Gastrocnemius medialis (tissue), 4 donors: ENCODE data around the gene TKTL1. TPM values are rescaled to one million over a fixed set of nuclear protein-coding genes. Genes with fewer than 3 reads are reported as not detected.

Experiments
- ATAC-seq, 2 donors: fragments of 150-250 bp; one replicate each; pipeline ENCODE4 v1.9.1; 2016
- DNase-seq, 2 donors: peaks; one replicate each; pipeline ENCODE4 v3.0.0-alpha.2; 2019
- H3K27ac ChIP-seq, 4 donors: fragments of 200-600 bp; sonication (generic); 1 replicate in 1 of 4; 2 replicates in 3 of 4; pipeline ENCODE4 v1.5.1; 2016 to 2018; ENCODE audit warnings: mild to moderate bottlenecking in 2 of 4, moderate library complexity in 1 of 4
- H3K27me3 ChIP-seq, 3 donors: fragments of 200-600 bp; sonication (generic) in 2 of 3; 1 replicate in 1 of 3; 2 replicates in 2 of 3; pipeline versions ENCODE4 v1.5.1 to v1.6.0; 2016 to 2019; ENCODE audit warnings: mild to moderate bottlenecking in 1 of 3, moderate library complexity in 1 of 3
- H3K36me3 ChIP-seq, 2 donors: fragments of 200-600 bp; sonication (generic) in 1 of 2; one replicate each; pipeline ENCODE4 v1.5.1; 2017 to 2018
- H3K4me1 ChIP-seq, 2 donors: fragments of 200-600 bp; sonication (generic) in 1 of 2; one replicate each; pipeline ENCODE4 v1.5.1; 2016 to 2017; ENCODE audit warnings: mild to moderate bottlenecking in 2 of 2
- H3K4me3 ChIP-seq, 4 donors: fragments of 200-600 bp; sonication (generic) in 3 of 4; 1 replicate in 1 of 4; 2 replicates in 3 of 4; pipeline ENCODE4 v1.5.1; 2016 to 2019; ENCODE audit warnings: mild to moderate bottlenecking in 2 of 4
- H3K9me3 ChIP-seq, 3 donors: fragments of 200-600 bp; sonication (generic) in 2 of 3; 1 replicate in 1 of 3; 2 replicates in 2 of 3; pipeline ENCODE4 v1.5.1; 2016 to 2019
- POLR2A ChIP-seq, 2 donors: fragments of 450-650 bp; IDR thresholded peaks; one replicate each; pipeline ENCODE4 v1.6.1; 2017; ENCODE audit warnings: antibody characterized with exemption in 2 of 2, mild to moderate bottlenecking in 2 of 2, moderate library complexity in 2 of 2
- in situ Hi-C, 4 donors: fragments of 200-750 bp; cut with MboI; loops; one replicate each; pipeline versions ENCODE4 v1.15.0 to v1.8.0; 2017; ENCODE audit warnings: low sequenced_read_pairs in 4 of 4
- intact Hi-C: fragments of 100-400 bp; cut with DNase I; formaldehyde crosslinking; loops from one replicate; pipeline ENCODE4 v1.15.1; 2023; ENCODE audit warnings: low total_unique reads
- total RNA-seq, 4 donors: library from RNA; depleted of rRNA; stranded (reverse); fragments of >200 nt; gene quantifications; one replicate each; pipeline versions ENCODE4 v1.1.0 to v1.2.3, GENCODE V29; 2016
- TF ChIP-seq, protein P1 (sequence below), 5 experiments: fragments of 450-650 bp in 3 of 5; fragments of 200-600 bp in 2 of 5; sonication (generic) in 2 of 5; IDR thresholded peaks in 4 of 5; conservative IDR thresholded peaks in 1 of 5; 1 replicate in 4 of 5; 2 replicates in 1 of 5; pipeline ENCODE4 v1.5.1; 2016 to 2019; ENCODE audit warnings: antibody characterized with exemption in 5 of 5, mild to moderate bottlenecking in 3 of 5, moderate library complexity in 3 of 5

The TKTL1 gene
- total RNA-seq, 4 donors from 2014 or later, result 0.09 to 0.36 (median 0.10) TPM; not detected in 1

DNA sequence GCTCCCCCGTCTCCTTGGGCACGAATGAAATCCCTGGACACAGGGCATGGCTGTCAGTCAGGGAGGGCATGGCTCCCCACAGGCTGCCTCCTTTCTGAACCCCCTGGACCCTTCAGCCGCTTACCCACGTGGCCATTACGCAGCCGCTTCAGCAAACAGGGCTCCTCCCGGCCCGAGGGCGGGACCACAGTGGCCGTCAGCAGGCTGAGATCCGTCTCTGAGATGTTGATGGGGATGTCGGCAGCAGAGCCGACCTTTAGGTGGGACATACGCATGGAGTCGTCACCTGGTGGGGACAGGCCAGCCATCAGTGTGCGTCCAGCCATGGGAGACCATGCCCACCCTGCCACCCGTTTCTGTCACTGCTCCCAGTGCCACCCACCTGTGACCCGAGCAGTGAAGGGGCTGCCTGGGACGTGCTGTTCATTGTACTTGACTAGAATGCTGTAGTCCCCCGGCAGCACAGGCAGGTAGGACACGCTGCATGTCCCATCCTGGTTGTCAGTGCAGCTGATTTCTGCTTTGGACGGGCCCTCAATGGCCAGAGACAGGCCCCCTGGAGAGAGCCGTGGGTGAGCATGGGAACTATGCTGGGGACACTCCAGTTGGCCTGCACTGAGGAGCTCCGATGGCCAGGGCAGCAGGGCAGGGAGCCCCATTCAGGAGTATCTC lies 57.7 kb downstream of the TKTL1 start:
- Histone ChIP-seq H3K4me1 (no peaks in the 10 kb centered on the region), H3K27ac (no peak overlapping the region)

DNA sequence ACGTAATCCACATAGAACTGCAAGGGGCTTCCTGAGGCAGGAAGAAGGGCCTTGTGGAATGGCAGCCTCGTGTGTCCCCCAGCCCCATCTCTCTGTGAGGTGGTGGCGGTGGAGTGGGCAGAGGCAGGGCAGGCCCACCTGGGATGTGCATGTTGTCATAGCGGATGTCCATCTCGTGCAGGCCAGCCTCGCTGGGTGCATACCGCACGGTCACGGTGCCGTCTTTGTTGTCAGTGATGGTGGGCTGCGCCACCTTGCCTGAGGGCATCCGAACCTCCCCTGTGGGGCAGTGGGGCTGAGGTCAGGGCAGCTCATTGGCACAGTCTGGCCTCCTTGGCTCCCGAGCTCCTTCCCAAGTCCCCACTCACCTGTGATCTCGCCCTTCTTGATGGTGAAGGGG lies 58.4 kb downstream of the TKTL1 start:
- H3K27me3 ChIP-seq, result no peaks in the 10 kb centered on the region
- in situ Hi-C loops, result no loop called here
- no peak for ATAC-seq
- TF ChIP-seq, protein P1, sequence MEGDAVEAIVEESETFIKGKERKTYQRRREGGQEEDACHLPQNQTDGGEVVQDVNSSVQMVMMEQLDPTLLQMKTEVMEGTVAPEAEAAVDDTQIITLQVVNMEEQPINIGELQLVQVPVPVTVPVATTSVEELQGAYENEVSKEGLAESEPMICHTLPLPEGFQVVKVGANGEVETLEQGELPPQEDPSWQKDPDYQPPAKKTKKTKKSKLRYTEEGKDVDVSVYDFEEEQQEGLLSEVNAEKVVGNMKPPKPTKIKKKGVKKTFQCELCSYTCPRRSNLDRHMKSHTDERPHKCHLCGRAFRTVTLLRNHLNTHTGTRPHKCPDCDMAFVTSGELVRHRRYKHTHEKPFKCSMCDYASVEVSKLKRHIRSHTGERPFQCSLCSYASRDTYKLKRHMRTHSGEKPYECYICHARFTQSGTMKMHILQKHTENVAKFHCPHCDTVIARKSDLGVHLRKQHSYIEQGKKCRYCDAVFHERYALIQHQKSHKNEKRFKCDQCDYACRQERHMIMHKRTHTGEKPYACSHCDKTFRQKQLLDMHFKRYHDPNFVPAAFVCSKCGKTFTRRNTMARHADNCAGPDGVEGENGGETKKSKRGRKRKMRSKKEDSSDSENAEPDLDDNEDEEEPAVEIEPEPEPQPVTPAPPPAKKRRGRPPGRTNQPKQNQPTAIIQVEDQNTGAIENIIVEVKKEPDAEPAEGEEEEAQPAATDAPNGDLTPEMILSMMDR (IDR thresholded peaks at IDR 0.05 in 4 of 5, conservative IDR thresholded peaks at IDR 0.05 in 1 of 5), result no peak
- no peak for TF ChIP-seq POLR2A (IDR thresholded peaks at IDR 0.05)
- H3K4me3 ChIP-seq, result no peak overlapping the region
- H3K9me3 ChIP-seq, result no peaks in the 10 kb centered on the region
- no peaks in the 10 kb centered on the region for H3K4me1 ChIP-seq
- H3K27ac ChIP-seq, result no peak overlapping the region
- H3K36me3 ChIP-seq, result no peaks in the 10 kb centered on the region
- intact Hi-C loops, result no loop called here
- no peak for DNase-seq

More for the DNA sequence above, 57.7 kb downstream of the TKTL1 start:
- intact Hi-C loops (no loop called here), in situ Hi-C loops (no loop called here)
- ATAC-seq (no peak), DNase-seq (no peak)
- no peaks in the 10 kb centered on the region for H3K9me3 ChIP-seq
- H3K36me3 ChIP-seq, result no peaks in the 10 kb centered on the region
- no peaks in the 10 kb centered on the region for H3K27me3 ChIP-seq
- no peak overlapping the region for H3K4me3 ChIP-seq
- TF ChIP-seq, protein P1 (IDR thresholded peaks at IDR 0.05 in 4 of 5, conservative IDR thresholded peaks at IDR 0.05 in 1 of 5), result no peak
- TF ChIP-seq POLR2A (IDR thresholded peaks at IDR 0.05), result no peak

DNA sequence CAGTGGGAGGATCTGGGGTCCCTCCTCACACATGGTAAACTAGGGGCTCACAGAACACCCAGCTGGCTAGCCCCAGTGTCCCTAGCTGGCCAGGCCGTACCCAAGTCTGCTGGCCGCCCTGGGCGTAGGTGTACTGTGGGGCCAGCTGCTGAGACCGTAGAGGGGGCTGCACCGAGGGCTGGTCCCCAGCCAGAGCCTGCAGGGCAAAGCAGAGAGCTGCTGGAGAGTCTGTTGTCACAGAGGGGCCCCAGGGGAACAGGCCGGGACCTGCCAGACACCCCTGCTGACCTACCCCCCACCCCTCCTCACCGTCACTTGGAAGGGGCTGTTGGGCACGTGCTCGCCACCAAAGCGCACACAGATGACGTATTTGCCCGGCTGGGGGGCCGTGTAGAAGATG lies 58.9 kb downstream of the TKTL1 start:
- ATAC-seq, result no peak
- Histone ChIP-seq H3K4me1 (no peaks in the 10 kb centered on the region), H3K9me3 (no peaks in the 10 kb centered on the region), H3K27me3 (no peaks in the 10 kb centered on the region), H3K27ac (no peak overlapping the region), H3K36me3 (no peaks in the 10 kb centered on the region), H3K4me3 (no peak overlapping the region)
- intact Hi-C loops (no loop called here), in situ Hi-C loops (no loop called here)
- no peak for DNase-seq
- TF ChIP-seq POLR2A (IDR thresholded peaks at IDR 0.05), result no peak
- TF ChIP-seq, protein P1 (IDR thresholded peaks at IDR 0.05 in 4 of 5, conservative IDR thresholded peaks at IDR 0.05 in 1 of 5), result no peak

DNA sequence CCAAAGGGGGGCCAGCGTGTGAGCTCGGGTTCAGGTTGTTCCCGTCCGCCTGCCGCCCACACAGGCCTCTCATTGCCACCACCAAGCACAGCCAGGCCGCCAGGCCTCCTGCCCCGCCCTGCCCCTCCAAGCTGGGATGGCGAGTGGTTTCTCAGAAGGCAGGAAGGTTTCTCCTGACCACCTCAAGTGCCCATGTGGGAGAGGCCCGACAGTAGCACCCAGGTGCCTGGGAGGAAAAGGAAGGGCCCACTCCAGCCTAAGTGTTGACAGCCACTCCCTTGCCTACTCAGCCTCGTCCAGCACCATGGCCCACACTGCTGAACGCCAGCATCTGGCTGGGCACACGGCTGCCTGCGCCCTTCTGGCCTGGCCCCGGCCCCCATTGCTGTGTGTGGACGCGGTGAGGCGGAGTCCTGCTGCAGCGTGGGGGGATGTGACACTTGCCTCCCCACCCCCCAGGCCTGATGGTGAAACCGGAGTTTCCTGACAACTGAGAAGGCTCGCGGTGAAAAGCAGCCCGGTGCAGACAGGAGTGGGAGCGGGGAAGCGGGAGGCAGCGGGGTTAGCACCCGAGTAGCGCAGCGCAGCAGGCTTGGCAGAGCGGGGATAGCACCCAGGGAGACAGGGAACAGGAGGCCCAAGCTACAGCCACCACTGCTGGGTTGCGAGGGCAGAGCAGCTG lies 59.6 kb downstream of the TKTL1 start:
- in situ Hi-C loops, result no loop called here
- no peaks in the 10 kb centered on the region for H3K4me1 ChIP-seq
- no peak for DNase-seq

More for the DNA sequence above, 59.6 kb downstream of the TKTL1 start:
- TF ChIP-seq POLR2A (IDR thresholded peaks at IDR 0.05), result no peak
- TF ChIP-seq, protein P1 (IDR thresholded peaks at IDR 0.05 in 4 of 5, conservative IDR thresholded peaks at IDR 0.05 in 1 of 5), result no peak
- intact Hi-C loops, result no loop called here
- no peaks in the 10 kb centered on the region for H3K36me3 ChIP-seq
- no peak overlapping the region for H3K27ac ChIP-seq
- no peak overlapping the region for H3K4me3 ChIP-seq
- H3K27me3 ChIP-seq, result no peaks in the 10 kb centered on the region
- H3K9me3 ChIP-seq, result no peaks in the 10 kb centered on the region
- no peak for ATAC-seq
